Thoracic aorta (tissue), 2 donors: ENCODE results near the gene DOCK7. TPM values are rescaled to one million over a fixed set of nuclear protein-coding genes. Genes with fewer than 3 reads are reported as not detected.
A peak's percentile ranks its signal among the peaks of the same experiment; 100 is the strongest.

ENCODE experiments used
- ATAC-seq: fragments of 150-250 bp; one replicate; pipeline ENCODE4 v1.8.0; 2017; ENCODE audit warnings: low read depth; ENCODE audit not compliant: insufficient number of reproducible peaks, low FRiP score
- DNase-seq: peaks from one replicate; pipeline ENCODE4 v3.0.0-alpha.2; 2020; ENCODE audit warnings: low spot score
- H3K27ac ChIP-seq, 2 donors: fragments of 200-600 bp; sonication (generic); 1 replicate in 1 of 2; 2 replicates in 1 of 2; pipeline ENCODE4 v1.5.1; 2016; ENCODE audit warnings: mild to moderate bottlenecking in 2 of 2, moderate library complexity in 2 of 2
- H3K27me3 ChIP-seq: fragments of 200-600 bp; sonication (generic); replicated peaks from 2 replicates; pipeline ENCODE4 v1.6.0; 2016; ENCODE audit warnings: mild to moderate bottlenecking; ENCODE audit not compliant: insufficient read depth
- H3K36me3 ChIP-seq: fragments of 200-600 bp; sonication (generic); one replicate; pipeline ENCODE4 v1.5.1; 2016
- H3K4me1 ChIP-seq, 2 donors: fragments of 200-600 bp; sonication (generic); 1 replicate in 1 of 2; 2 replicates in 1 of 2; pipeline versions ENCODE4 v1.5.1 to v1.6.0; 2016; ENCODE audit warnings: low read depth in 2 of 2, mild to moderate bottlenecking in 1 of 2; ENCODE audit not compliant: control insufficient read depth in 1 of 2
- H3K4me3 ChIP-seq: fragments of 200-600 bp; sonication (generic); 2 replicates; pipeline ENCODE4 v1.5.1; 2016; ENCODE audit warnings: mild to moderate bottlenecking
- H3K9me3 ChIP-seq: fragments of 200-600 bp; sonication (generic); 2 replicates; pipeline ENCODE4 v1.5.1; 2016
- total RNA-seq, 2 donors: library from RNA; depleted of rRNA; stranded (reverse); fragments of >200 nt; gene quantifications; one replicate each; pipeline versions ENCODE4 v1.1.0 to v1.2.3, GENCODE V29; 2016
- TF ChIP-seq, protein P1 (sequence below): fragments of 200-600 bp; sonication (generic); IDR thresholded peaks from one replicate; pipeline ENCODE4 v1.5.1; 2019; ENCODE audit warnings: antibody characterized with exemption

Gene DOCK7
- total RNA-seq, 2 donors from 2014 or later: 52.7 to 75.7 TPM

DNA sequence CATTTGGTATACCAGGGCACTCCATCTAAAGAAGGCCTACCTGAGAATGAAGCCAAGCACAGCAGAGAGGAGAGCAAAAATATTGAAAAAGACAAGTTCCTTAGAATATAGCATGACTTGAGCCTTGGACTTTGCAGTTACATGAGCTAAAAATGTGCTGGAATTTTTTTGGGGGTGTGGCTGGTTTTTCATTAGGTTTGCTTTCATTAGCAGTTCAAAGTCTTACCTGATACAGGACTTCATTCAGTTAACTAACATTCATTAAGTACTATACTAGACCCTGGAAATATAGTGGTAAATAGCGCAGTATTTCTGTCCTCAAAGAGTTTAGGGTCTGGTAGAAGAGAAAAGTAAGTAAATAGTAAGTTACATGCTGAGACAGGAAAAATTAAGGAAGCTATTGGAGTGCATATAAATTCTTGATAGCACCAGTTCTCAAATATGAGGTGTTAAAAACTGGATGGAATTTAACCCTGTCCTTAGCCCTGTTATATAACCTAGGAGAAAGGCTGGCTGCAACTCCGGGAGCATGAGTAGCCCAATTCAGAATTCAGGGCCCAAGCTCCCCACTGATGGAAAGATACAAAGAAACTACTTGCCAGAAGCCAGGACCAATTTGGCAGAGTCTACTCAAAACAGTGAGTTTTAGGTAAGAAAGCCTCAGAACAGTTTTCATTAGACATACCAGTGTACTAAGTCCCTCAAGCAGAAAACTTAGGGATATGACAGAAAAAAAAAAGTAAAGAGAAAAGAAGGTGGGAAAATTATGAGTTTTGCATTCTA is 3.1 kb upstream of the DOCK7 start:
- DNase-seq: no peak
- Histone ChIP-seq H3K27ac (peak overlapping the region; percentile 61 to 80), H3K9me3 (no peaks in the 10 kb centered on the region), H3K36me3 (no peaks in the 10 kb centered on the region), H3K4me3 (no peak overlapping the region), H3K27me3 (no peaks in the 10 kb centered on the region), H3K4me1 (peaks cover 22 to 39% of the 10 kb centered on the region in 2 donors)
- no peak for ATAC-seq
- TF ChIP-seq, protein P1, sequence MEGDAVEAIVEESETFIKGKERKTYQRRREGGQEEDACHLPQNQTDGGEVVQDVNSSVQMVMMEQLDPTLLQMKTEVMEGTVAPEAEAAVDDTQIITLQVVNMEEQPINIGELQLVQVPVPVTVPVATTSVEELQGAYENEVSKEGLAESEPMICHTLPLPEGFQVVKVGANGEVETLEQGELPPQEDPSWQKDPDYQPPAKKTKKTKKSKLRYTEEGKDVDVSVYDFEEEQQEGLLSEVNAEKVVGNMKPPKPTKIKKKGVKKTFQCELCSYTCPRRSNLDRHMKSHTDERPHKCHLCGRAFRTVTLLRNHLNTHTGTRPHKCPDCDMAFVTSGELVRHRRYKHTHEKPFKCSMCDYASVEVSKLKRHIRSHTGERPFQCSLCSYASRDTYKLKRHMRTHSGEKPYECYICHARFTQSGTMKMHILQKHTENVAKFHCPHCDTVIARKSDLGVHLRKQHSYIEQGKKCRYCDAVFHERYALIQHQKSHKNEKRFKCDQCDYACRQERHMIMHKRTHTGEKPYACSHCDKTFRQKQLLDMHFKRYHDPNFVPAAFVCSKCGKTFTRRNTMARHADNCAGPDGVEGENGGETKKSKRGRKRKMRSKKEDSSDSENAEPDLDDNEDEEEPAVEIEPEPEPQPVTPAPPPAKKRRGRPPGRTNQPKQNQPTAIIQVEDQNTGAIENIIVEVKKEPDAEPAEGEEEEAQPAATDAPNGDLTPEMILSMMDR: no peak

DNA sequence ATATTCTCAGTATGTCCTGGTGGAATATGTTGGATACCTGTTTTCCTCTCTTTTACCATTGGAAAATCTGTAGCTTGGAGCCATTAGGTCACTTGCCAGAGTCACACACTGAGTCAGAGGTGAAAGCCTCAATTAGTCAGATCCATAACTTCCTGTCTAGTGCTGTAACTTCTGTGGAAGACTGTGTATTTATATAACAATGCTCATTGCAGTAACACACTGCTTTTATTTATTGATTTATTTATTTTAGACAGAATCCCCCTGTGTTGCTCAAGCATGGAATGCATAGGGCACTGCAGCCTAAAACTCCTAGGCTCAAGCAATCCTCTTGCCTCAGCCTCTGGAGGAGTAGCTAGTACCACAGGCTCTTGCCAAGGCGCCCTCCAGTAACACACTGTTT is 1.3 kb upstream of the DOCK7 start:
- DNase-seq (no peak), ATAC-seq (no peak)
- Histone ChIP-seq H3K27ac (peak overlapping the region; percentile 66 to 80), H3K9me3 (no peaks in the 10 kb centered on the region), H3K4me1 (peaks cover 24 to 53% of the 10 kb centered on the region in 2 donors), H3K36me3 (no peaks in the 10 kb centered on the region), H3K27me3 (no peaks in the 10 kb centered on the region), H3K4me3 (peak overlapping the region; percentile 21)
- TF ChIP-seq, protein P1: no peak

DNA sequence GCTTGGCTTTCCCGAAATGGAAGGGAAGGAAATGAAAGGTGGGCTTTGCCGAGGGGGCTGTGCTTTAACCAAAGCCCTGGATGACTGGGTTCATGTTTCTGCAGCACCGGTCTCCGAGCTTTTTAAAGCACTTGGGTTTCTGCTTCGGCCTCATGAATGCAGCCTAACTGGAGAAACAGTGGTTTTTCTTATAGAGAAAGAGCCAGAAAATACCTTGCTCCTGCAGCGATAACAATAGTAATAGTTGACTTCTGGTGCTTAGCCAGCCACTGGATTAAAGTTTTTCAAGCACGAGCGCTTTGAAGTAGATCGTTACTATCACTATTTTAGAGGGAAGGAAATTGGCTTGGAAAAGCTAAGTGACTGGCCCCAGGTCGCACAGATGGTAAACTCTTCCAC is 500 bp upstream of the DOCK7 start:
- no peaks in the 10 kb centered on the region for H3K9me3 ChIP-seq
- H3K36me3 ChIP-seq: no peaks in the 10 kb centered on the region
- ATAC-seq (no peak), DNase-seq (no peak)
- H3K27ac ChIP-seq: peak overlapping the region; percentile 78 to 83
- peaks cover 24 to 58% of the 10 kb centered on the region in 2 donors for H3K4me1 ChIP-seq
- no peaks in the 10 kb centered on the region for H3K27me3 ChIP-seq
- peak overlapping the region; percentile 90 for H3K4me3 ChIP-seq
- TF ChIP-seq, protein P1: no peak

DNA sequence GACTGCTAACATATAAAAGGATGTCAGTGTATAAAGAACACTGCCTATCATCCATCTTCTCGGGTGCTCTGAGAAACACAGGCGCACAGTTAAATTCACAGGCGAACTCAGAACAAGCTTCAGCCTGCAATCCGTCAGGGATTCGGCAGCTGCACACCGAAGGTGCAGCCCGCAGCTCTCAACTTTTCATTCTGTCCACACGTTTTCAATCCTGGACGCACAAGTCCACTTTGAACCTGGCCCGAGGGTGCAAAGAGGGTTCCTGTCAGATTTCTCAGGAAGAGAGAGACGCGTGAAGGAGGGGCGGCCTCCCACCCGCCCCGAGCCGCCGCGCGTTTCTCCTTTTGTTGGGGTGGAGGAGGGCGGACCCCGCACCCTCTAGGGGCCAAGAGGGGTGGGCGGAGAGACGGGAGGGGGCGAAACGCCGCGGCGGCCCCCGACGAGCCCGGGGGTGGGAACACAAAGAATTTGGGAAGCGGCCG is 724 bp downstream of the DOCK7 start:
- ATAC-seq: no peak
- TF ChIP-seq, protein P1: no peak
- H3K9me3 ChIP-seq: no peaks in the 10 kb centered on the region

DNA sequence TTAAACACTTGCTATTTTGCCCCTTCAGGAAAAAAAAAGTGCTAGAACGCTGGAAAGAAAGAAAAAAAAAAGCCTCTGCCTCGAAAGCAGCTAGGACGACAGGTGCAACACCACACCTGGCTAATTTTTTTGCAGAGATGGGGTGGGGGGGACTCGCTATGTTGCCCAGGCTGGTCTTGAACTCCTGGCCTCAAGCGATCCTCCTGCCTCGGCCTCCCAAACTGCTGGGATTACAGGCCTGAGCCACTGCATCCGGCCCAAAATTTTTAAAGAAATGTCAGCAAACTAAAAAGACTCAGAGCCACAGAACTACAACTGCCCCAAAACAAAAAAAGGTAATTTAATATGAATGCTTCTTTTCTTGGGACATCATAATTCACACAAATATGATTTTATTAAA is 1.4 kb downstream of the DOCK7 start:
- Histone ChIP-seq H3K27ac (peak overlapping the region; percentile 78 to 83), H3K4me3 (peak overlapping the region; percentile 90), H3K36me3 (no peaks in the 10 kb centered on the region), H3K9me3 (no peaks in the 10 kb centered on the region), H3K4me1 (peaks cover 24 to 72% of the 10 kb centered on the region in 2 donors), H3K27me3 (no peaks in the 10 kb centered on the region)
- DNase-seq: no peak
- ATAC-seq: no peak
- TF ChIP-seq, protein P1: no peak

More for the DNA sequence above, 724 bp downstream of the DOCK7 start:
- peak overlapping the region; percentile 90 for H3K4me3 ChIP-seq
- no peak for DNase-seq
- no peaks in the 10 kb centered on the region for H3K27me3 ChIP-seq
- H3K4me1 ChIP-seq: peaks cover 24 to 69% of the 10 kb centered on the region in 2 donors
- H3K27ac ChIP-seq: peak overlapping the region; percentile 78 to 83
- H3K36me3 ChIP-seq: no peaks in the 10 kb centered on the region
